B cell (primary cell): ENCODE measurements around the gene PRKAA2. TPM values are rescaled to one million over a fixed set of nuclear protein-coding genes. Genes with fewer than 3 reads are reported as not detected.

Experiments used
- ATAC-seq: fragments of 200-7000 bp; cut with Tn5 transposase; one replicate; pipeline ENCODE4 v1.10.0; 2021; ENCODE audit warnings: low read depth, mild to moderate bottlenecking, moderate number of reproducible peaks, moderate library complexity
- CTCF ChIA-PET: fragments of 350-600 bp; sonication (Branson Sonifier 250); formaldehyde crosslinking; loops from one replicate; lab custom pipeline; 2021; ENCODE audit warnings: antibody characterized with exemption, inconsistent platforms; lab: Charles Lee
- POLR2A ChIA-PET: fragments of 350-600 bp; sonication (Branson Sonifier 250); formaldehyde crosslinking; loops from one replicate; lab custom pipeline; 2021; ENCODE audit warnings: antibody characterized with exemption; lab: Charles Lee
- DNase-seq: peaks from one replicate; pipeline ENCODE4 v3.0.0; 2013
- H2AFZ ChIP-seq: 2 replicates; pipeline ENCODE4 v1.6.1; 2012; ENCODE audit warnings: mild to moderate bottlenecking, low read depth, low read length; ENCODE audit not compliant: insufficient read depth, poor library complexity, severe bottlenecking
- H3K27ac ChIP-seq, 2 donors: 1 replicate in 1 of 2; 2 replicates in 1 of 2; pipeline ENCODE4 v1.5.1; 2012 to 2013; ENCODE audit warnings: low read length in 2 of 2, mild to moderate bottlenecking in 2 of 2, moderate library complexity in 1 of 2
- H3K27me3 ChIP-seq, 4 experiments: fragments of 200-600 bp in 1 of 4; sonication (generic) in 1 of 4; replicated peaks in 1 of 4; 1 replicate in 2 of 4; 2 replicates in 2 of 4; pipeline versions ENCODE4 v1.6.1 to v1.7.0; 2013 to 2016; ENCODE audit warnings: low read length in 3 of 4, mild to moderate bottlenecking in 2 of 4, mixed read lengths in 1 of 4, moderate library complexity in 1 of 4; ENCODE audit not compliant: insufficient read depth in 4 of 4, control insufficient read depth in 3 of 4; ENCODE audit errors: control extremely low read depth in 1 of 4
- H3K36me3 ChIP-seq, 2 experiments: replicated peaks in 1 of 2; 1 replicate in 1 of 2; 2 replicates in 1 of 2; pipeline versions ENCODE4 v1.6.1 to v1.7.1; 2013; ENCODE audit warnings: low read length in 1 of 2; ENCODE audit not compliant: insufficient read depth in 2 of 2, control insufficient read depth in 1 of 2; ENCODE audit errors: control extremely low read depth in 1 of 2, extremely low read depth in 1 of 2
- H3K4me1 ChIP-seq, 2 donors: fragments of 200-600 bp in 1 of 2; sonication (generic) in 1 of 2; 1 replicate in 1 of 2; 2 replicates in 1 of 2; pipeline versions ENCODE4 v1.5.1 to v1.6.1; 2013 to 2017; ENCODE audit warnings: low read length in 2 of 2; ENCODE audit not compliant: control insufficient read depth in 2 of 2, insufficient read depth in 2 of 2
- H3K4me2 ChIP-seq: replicated peaks from 2 replicates; pipeline ENCODE3; 2012; ENCODE audit warnings: mild to moderate bottlenecking, low read depth, low read length; ENCODE audit not compliant: poor library complexity, severe bottlenecking
- H3K4me3 ChIP-seq, 5 experiments: fragments of 200-600 bp in 1 of 5; sonication (generic) in 1 of 5; 1 replicate in 3 of 5; 2 replicates in 2 of 5; pipeline versions ENCODE4 v1.5.1 to v1.7.0; 2011 to 2016; ENCODE audit warnings: low read length in 4 of 5, mild to moderate bottlenecking in 4 of 5, low read depth in 2 of 5, control low read depth in 1 of 5, moderate library complexity in 1 of 5; ENCODE audit not compliant: insufficient read depth in 1 of 5; ENCODE audit errors: control extremely low read depth in 1 of 5, extremely low read depth in 1 of 5
- H3K79me2 ChIP-seq: fragments of 200-600 bp; sonication (generic); one replicate; pipeline ENCODE4 v1.6.0; 2016; ENCODE audit warnings: low read length; ENCODE audit not compliant: control insufficient read depth, insufficient read depth
- H3K9ac ChIP-seq: fragments of 200-600 bp; sonication (generic); 2 replicates; pipeline ENCODE4 v1.6.1; 2017; ENCODE audit warnings: mild to moderate bottlenecking, low read length, moderate library complexity
- H3K9me3 ChIP-seq, 3 donors: one replicate each; pipeline versions ENCODE4 v1.6.1 to v1.7.1; 2013; ENCODE audit warnings: low read length in 2 of 3; ENCODE audit not compliant: control insufficient read depth in 2 of 3, insufficient read depth in 1 of 3; ENCODE audit errors: control extremely low read depth in 1 of 3
- H4K20me1 ChIP-seq: 2 replicates; pipeline ENCODE4 v1.6.0; 2012; ENCODE audit warnings: mild to moderate bottlenecking, low read length; ENCODE audit not compliant: insufficient read depth, control insufficient read depth, poor library complexity, severe bottlenecking
- H3K27ac Mint-ChIP-seq: one replicate; pipeline ENCODE4 v1.8.0; 2021; ENCODE audit warnings: mixed read lengths
- H3K27me3 Mint-ChIP-seq: one replicate; pipeline ENCODE4 v1.8.0; 2021; ENCODE audit warnings: mixed read lengths
- H3K4me1 Mint-ChIP-seq: one replicate; pipeline ENCODE4 v1.8.0; 2021; ENCODE audit warnings: mixed read lengths
- H3K4me3 Mint-ChIP-seq: one replicate; pipeline ENCODE4 v1.8.0; 2021; ENCODE audit warnings: mixed read lengths
- H3K9me3 Mint-ChIP-seq: one replicate; pipeline ENCODE4 v1.8.0; 2022; ENCODE audit warnings: mixed read lengths; ENCODE audit not compliant: insufficient read depth
- CTCF ChIP-seq: fragments of 200-600 bp; IDR thresholded peaks from one replicate; pipeline ENCODE4 v1.8.0; 2022; ENCODE audit warnings: antibody characterized with exemption, mild to moderate bottlenecking
- EZH2 ChIP-seq: IDR thresholded peaks from 2 replicates; pipeline ENCODE4 v1.6.1; 2012; ENCODE audit warnings: borderline replicate concordance, low read depth, mild to moderate bottlenecking, moderate library complexity, low read length; ENCODE audit not compliant: insufficient read depth, poor library complexity, severe bottlenecking
- WGBS: methylation state at CpG from one replicate; pipeline ENCODE4 v1.1.5; 2013; ENCODE audit warnings: missing lambda C conversion rate; ENCODE audit not compliant: insufficient coverage; 5-methylcytosine and 5-hydroxymethylcytosine counted together
- intact Hi-C: fragments of 100-400 bp; cut with micrococcal nuclease; formaldehyde crosslinking; loops from one replicate; pipeline ENCODE4 v1.10.0; 2022
- polyA plus RNA-seq: library from polyadenylated mRNA; depleted of rRNA; stranded (reverse); fragments of >200 nt; gene quantifications from 2 replicates; pipeline ENCODE4 v1.2.3, GENCODE V29; 2012
- total RNA-seq, 2 donors: library from RNA; stranded (reverse); fragments of 120-200 nt in 1 of 2; gene quantifications; 1 replicate in 1 of 2; 2 replicates in 1 of 2; pipeline versions ENCODE4 v1.2.3 to v1.2.4, GENCODE V29; 2013 to 2022

PRKAA2 gene
- total and polyA plus RNA-seq, 2 donors (not counting 1 experiment from before 2014, with no cell fraction given): not detected

- Mint-ChIP-seq H3K27ac (no peak overlapping the region), H3K27me3 (peaks cover 32% of the 10 kb centered on the region), H3K4me3 (no peak overlapping the region), H3K9me3 (no peaks in the 10 kb centered on the region), H3K4me1 (peaks cover 8% of the 10 kb centered on the region)
- Histone ChIP-seq H3K36me3 (no peaks in the 10 kb centered on the region), H3K4me3 (no peak overlapping the region), H3K9me3 (no peaks in the 10 kb centered on the region), H3K27ac (no peak overlapping the region), H3K79me2 (no peaks in the 10 kb centered on the region), H3K27me3 (peaks cover 0 to 4% (median 0%) of the 10 kb centered on the region in 4 experiments), H3K4me1 (peaks cover 5 to 11% of the 10 kb centered on the region in 2 donors), H3K4me2 (no peak overlapping the region), H2AFZ (no peak overlapping the region), H4K20me1 (no peaks in the 10 kb centered on the region), H3K9ac (no peak overlapping the region)
- WGBS: no CpG with 5 or more reads among the region's 1 CpG
- POLR2A ChIA-PET: no interaction called here
- ATAC-seq (no peak), DNase-seq (no peak)
- intact Hi-C loops: no loop called here
- TF ChIP-seq EZH2: no peak
- TF ChIP-seq CTCF: no peak
- CTCF ChIA-PET: no interaction called here
Measured at GRCh38 chr1:56754708-56755479, 109.8 kb downstream of the PRKAA2 start.

- no peak for TF ChIP-seq EZH2
- no peak for TF ChIP-seq CTCF
- no peak overlapping the region for H3K4me2 ChIP-seq
- Mint-ChIP-seq H3K4me3 (no peak overlapping the region), H3K9me3 (no peaks in the 10 kb centered on the region), H3K27me3 (peaks cover 32% of the 10 kb centered on the region), H3K27ac (no peak overlapping the region), H3K4me1 (peaks cover 8% of the 10 kb centered on the region)
- ATAC-seq (no peak), DNase-seq (no peak)
- no peak overlapping the region for H3K9ac ChIP-seq
- WGBS: no CpG with 5 or more reads among the region's 2 CpGs
- H3K79me2 ChIP-seq: no peaks in the 10 kb centered on the region
- no peak overlapping the region for H3K4me3 ChIP-seq
- no peak overlapping the region for H3K27ac ChIP-seq
- peaks cover 5 to 11% of the 10 kb centered on the region in 2 donors for H3K4me1 ChIP-seq
- H3K27me3 ChIP-seq: peaks cover 0 to 4% (median 0%) of the 10 kb centered on the region in 4 experiments
- CTCF ChIA-PET: no interaction called here
- intact Hi-C loops: no loop called here
- no peaks in the 10 kb centered on the region for H3K36me3 ChIP-seq
- H3K9me3 ChIP-seq: no peaks in the 10 kb centered on the region
- no peaks in the 10 kb centered on the region for H4K20me1 ChIP-seq
- POLR2A ChIA-PET: no interaction called here
- H2AFZ ChIP-seq: no peak overlapping the region
Measured at GRCh38 chr1:56755911-56756310, 110.8 kb downstream of the PRKAA2 start.
